GM23338 (cell line): ENCODE data around the gene SEC16A. TPM values are rescaled to one million over a fixed set of nuclear protein-coding genes. Genes with fewer than 3 reads are reported as not detected.

Source experiments
- ATAC-seq: fragments of 200-7000 bp; cut with Tn5 transposase; 3 replicates; pipeline ENCODE4 v1.9.1; 2020
- DNase-seq: peaks from one replicate; pipeline ENCODE4 v3.0.0-alpha.2; 2015; ENCODE audit warnings: low spot score
- H2AFZ ChIP-seq: fragments of 200-600 bp; sonication (generic); 2 replicates; pipeline ENCODE4 v1.8.0; 2016; ENCODE audit warnings: antibody characterized with exemption, mild to moderate bottlenecking, moderate library complexity
- H3F3A ChIP-seq: fragments of 200-600 bp; sonication (generic); replicated peaks from 2 replicates; pipeline ENCODE4 v1.8.0; 2017; ENCODE audit warnings: antibody characterized with exemption, mixed run types, low read depth
- H3K27ac ChIP-seq: fragments of 200-600 bp; sonication (generic); 2 replicates; pipeline ENCODE4 v1.6.1; 2016; ENCODE audit warnings: low read depth
- H3K27me3 ChIP-seq: fragments of 200-600 bp; sonication (generic); 2 replicates; pipeline ENCODE4 v1.8.0; 2016; ENCODE audit warnings: mild to moderate bottlenecking, mixed run types, moderate library complexity; ENCODE audit not compliant: insufficient read depth
- H3K36me3 ChIP-seq: fragments of 200-600 bp; sonication (generic); 2 replicates; pipeline ENCODE4 v1.8.0; 2016; ENCODE audit warnings: mild to moderate bottlenecking; ENCODE audit not compliant: insufficient read depth
- H3K4me1 ChIP-seq: fragments of 200-600 bp; sonication (generic); 2 replicates; pipeline ENCODE4 v1.8.0; 2016; ENCODE audit warnings: mild to moderate bottlenecking, moderate library complexity; ENCODE audit not compliant: insufficient read depth
- H3K4me2 ChIP-seq: fragments of 200-600 bp; sonication (generic); 2 replicates; pipeline ENCODE4 v1.7.1; 2017; ENCODE audit warnings: mixed run types
- H3K4me3 ChIP-seq: fragments of 200-600 bp; sonication (generic); 2 replicates; pipeline ENCODE4 v1.6.1; 2016; ENCODE audit warnings: mixed run types
- H3K79me2 ChIP-seq: fragments of 200-600 bp; sonication (generic); replicated peaks from 2 replicates; pipeline ENCODE4 v1.8.0; 2017; ENCODE audit warnings: mild to moderate bottlenecking; ENCODE audit not compliant: insufficient read depth
- H3K9me2 ChIP-seq: fragments of 200-600 bp; sonication (generic); 2 replicates; pipeline ENCODE4 v1.8.0; 2017; ENCODE audit not compliant: insufficient read depth
- H4K20me1 ChIP-seq: fragments of 200-600 bp; sonication (generic); replicated peaks from 2 replicates; pipeline ENCODE4 v1.8.0; 2017; ENCODE audit warnings: mild to moderate bottlenecking; ENCODE audit not compliant: insufficient read depth
- H3K27ac Mint-ChIP-seq: 2 replicates; pipeline ENCODE4 v1.8.0; 2020; ENCODE audit warnings: inconsistent platforms, mild to moderate bottlenecking, moderate library complexity, mixed read lengths
- H3K27me3 Mint-ChIP-seq: 3 replicates; pipeline ENCODE4 v1.8.0; 2022; ENCODE audit warnings: low read depth, mild to moderate bottlenecking, moderate library complexity, mixed read lengths, inconsistent platforms; ENCODE audit not compliant: insufficient read depth, poor library complexity
- H3K36me3 Mint-ChIP-seq: 3 replicates; pipeline ENCODE4 v1.8.0; 2021; ENCODE audit warnings: low read depth, mild to moderate bottlenecking, inconsistent platforms, moderate library complexity, mixed read lengths
- H3K4me1 Mint-ChIP-seq: 3 replicates; pipeline ENCODE4 v1.8.0; 2020; ENCODE audit warnings: mild to moderate bottlenecking, inconsistent platforms, mixed read lengths
- H3K4me3 Mint-ChIP-seq: 3 replicates; pipeline ENCODE4 v1.8.0; 2021; ENCODE audit warnings: moderate library complexity, mild to moderate bottlenecking, inconsistent platforms, mixed read lengths
- H3K9me3 Mint-ChIP-seq: 3 replicates; pipeline ENCODE4 v1.8.0; 2020; ENCODE audit warnings: moderate library complexity, mild to moderate bottlenecking, inconsistent platforms, mixed read lengths
- CTCF ChIP-seq, 2 experiments: fragments of 200-600 bp in 1 of 2; sonication (generic) in 1 of 2; conservative IDR thresholded peaks; 2 replicates each; pipeline versions ENCODE4 v1.5.1 to v1.6.1; 2016 to 2017; ENCODE audit warnings: antibody characterized with exemption in 2 of 2, low read depth in 2 of 2, mild to moderate bottlenecking in 2 of 2, moderate library complexity in 1 of 2
- ETS1 ChIP-seq: IDR thresholded peaks from 2 replicates; pipeline ENCODE4 v1.6.1; 2016; ENCODE audit warnings: antibody characterized with exemption
- EZH2 ChIP-seq: fragments of 200-600 bp; sonication (generic); IDR thresholded peaks from one replicate; pipeline ENCODE4 v1.8.0; 2017; ENCODE audit warnings: antibody characterized with exemption, mild to moderate bottlenecking, low read depth; ENCODE audit not compliant: unreplicated experiment
- EZH2phosphoT487 ChIP-seq: fragments of 200-600 bp; sonication (generic); IDR thresholded peaks from one replicate; pipeline ENCODE4 v1.8.1; 2018; ENCODE audit warnings: antibody characterized with exemption; ENCODE audit not compliant: unreplicated experiment
- JUNB ChIP-seq: IDR thresholded peaks from one replicate; pipeline ENCODE4 v1.6.1; 2016; ENCODE audit warnings: antibody characterized with exemption; ENCODE audit not compliant: unreplicated experiment
- NANOG ChIP-seq: IDR thresholded peaks from 2 replicates; pipeline ENCODE4 v1.6.1; 2016; ENCODE audit warnings: antibody characterized with exemption, borderline replicate concordance
- POLR2AphosphoS5 ChIP-seq: IDR thresholded peaks from 2 replicates; pipeline ENCODE4 v1.6.1; 2016; ENCODE audit warnings: antibody characterized with exemption, low read depth
- ZNF462 ChIP-seq: fragments of 250-450 bp; sonication (Bioruptor Pico); IDR thresholded peaks from 2 replicates; pipeline ENCODE4 v1.5.0; 2020; ENCODE audit warnings: mild to moderate bottlenecking, moderate library complexity
- polyA plus RNA-seq: library from polyadenylated mRNA; unstranded; fragments of >200 nt; fragmentation: Nextera tagmentation; extraction: Ambion mirVana; gene quantifications from 2 replicates; pipeline ENCODE4 v1.2.1, GENCODE V29; 2016
- total RNA-seq: library from RNA; depleted of rRNA; stranded (reverse); fragments of >200 nt; shearing (Covaris generic); gene quantifications from 2 replicates; pipeline ENCODE4 v1.2.3, GENCODE V29; 2014

Gene SEC16A
- total and polyA plus RNA-seq, 2 experiments from 2014 or later = 34.0 to 59.2 TPM

GRCh38 chr9:136396219-136396515 is 86.7 kb downstream of the SEC16A start:
- Mint-ChIP-seq H3K27ac (no peak overlapping the region), H3K36me3 (peaks cover 57% of the 10 kb centered on the region), H3K4me3 (no peak overlapping the region), H3K9me3 (no peaks in the 10 kb centered on the region), H3K27me3 (peaks cover 16% of the 10 kb centered on the region), H3K4me1 (peaks cover 9% of the 10 kb centered on the region)
- Histone ChIP-seq H2AFZ (no peak overlapping the region), H4K20me1 (peaks cover 9% of the 10 kb centered on the region), H3K4me1 (peaks cover 3% of the 10 kb centered on the region; the same call in 1 of the 2 replicates), H3F3A (peaks cover 11% of the 10 kb centered on the region), H3K79me2 (peaks cover 28% of the 10 kb centered on the region), H3K27me3 (no peaks in the 10 kb centered on the region), H3K4me3 (no peak overlapping the region), H3K9me2 (no peaks in the 10 kb centered on the region), H3K36me3 (peaks cover 14% of the 10 kb centered on the region), H3K27ac (no peak overlapping the region), H3K4me2 (no peak overlapping the region)
- TF ChIP-seq NANOG (no peak), ETS1 (no peak)
- DNase-seq (no peak), ATAC-seq (no peak)

DNA sequence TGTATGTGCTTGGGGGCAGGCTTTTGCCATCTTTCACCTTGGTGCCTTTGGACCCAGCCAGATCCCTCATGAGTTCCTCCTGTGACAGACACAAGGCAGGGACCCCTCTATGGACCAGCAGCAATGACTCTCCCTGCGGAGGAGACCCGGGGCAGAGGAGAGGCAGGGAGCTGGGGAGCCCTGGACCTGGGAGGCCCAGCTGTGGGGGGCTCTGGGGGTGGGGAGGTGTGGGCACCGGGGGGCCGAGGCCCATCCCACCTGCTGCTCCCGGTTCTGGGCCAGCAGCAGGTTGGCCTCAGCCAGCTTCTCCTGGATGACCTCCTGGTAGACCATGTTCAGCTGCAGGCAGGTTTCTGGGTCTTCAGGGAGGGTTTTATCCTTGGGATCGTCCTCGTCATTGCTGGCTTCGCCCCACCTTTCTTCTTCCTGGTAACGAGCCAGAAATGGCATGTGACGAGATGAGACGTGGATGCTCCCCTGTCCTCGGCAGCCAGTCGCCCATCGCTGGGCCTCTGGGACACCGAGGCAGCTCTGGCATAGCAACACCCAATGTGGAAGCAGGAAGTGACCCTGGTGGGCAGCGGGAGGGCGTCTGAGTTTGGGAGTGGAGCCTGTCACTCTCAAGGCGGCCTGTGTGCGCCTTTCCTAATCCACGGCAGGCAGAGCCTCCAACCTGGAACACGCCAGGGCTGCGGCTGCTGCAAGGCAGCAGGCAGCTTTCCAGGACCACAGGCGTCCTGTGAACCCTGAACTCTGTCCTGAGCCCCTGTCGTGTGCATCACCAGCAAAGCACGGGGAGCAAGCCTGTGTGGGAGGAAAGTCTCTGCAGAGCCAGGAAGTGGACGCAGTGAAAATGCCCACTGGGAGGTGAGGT is 87.3 kb downstream of the SEC16A start:
- Histone ChIP-seq H3K27me3 (no peaks in the 10 kb centered on the region), H3K4me2 (no peak overlapping the region), H3K9me2 (no peaks in the 10 kb centered on the region), H3K4me3 (no peak overlapping the region), H3K4me1 (peaks cover 3% of the 10 kb centered on the region; the same call in 1 of the 2 replicates), H2AFZ (no peak overlapping the region), H3K79me2 (peaks cover 32% of the 10 kb centered on the region), H3F3A (peaks cover 5% of the 10 kb centered on the region), H3K36me3 (peaks cover 17% of the 10 kb centered on the region), H3K27ac (no peak overlapping the region), H4K20me1 (peaks cover 12% of the 10 kb centered on the region)
- Mint-ChIP-seq H3K36me3 (peaks cover 62% of the 10 kb centered on the region), H3K27me3 (peaks cover 12% of the 10 kb centered on the region), H3K9me3 (no peaks in the 10 kb centered on the region), H3K4me3 (no peak overlapping the region), H3K27ac (no peak overlapping the region; the same call in 1 of the 2 replicates), H3K4me1 (peaks cover 9% of the 10 kb centered on the region)
- DNase-seq (no peak), ATAC-seq (no peak)
- TF ChIP-seq POLR2AphosphoS5 (no peak), JUNB (no peak), EZH2 (no peak), EZH2phosphoT487 (no peak), ZNF462 (CRISPR knock-in tag) (no peak), ETS1 (no peak), CTCF (conservative IDR thresholded peaks at IDR 0.05; ENCODE audit: low read depth in 2 of 2) (no peak)
